Bone marrow (tissue), 2 donors: ENCODE results near the gene ZW10.
"Not testable (repeated sequence)": the region's sequence is repeated elsewhere in the genome, so short reads cannot be mapped to it uniquely, and the experiment has no call there.

Experiments used
- DNase-seq, 2 donors: peaks; one replicate each; lab custom pipeline; 2025; lab: John Stamatoyannopoulos, UW

Gene ZW10

GRCh38 chr11:113773416-113774173 is at the start of gene ZW10:
Gene ZW10 (minus strand): TSS chr11:113773692. CDS start chr11:113773666, 26 bp downstream.
- DNase-seq, result peak; percentile 77 to 89

GRCh38 chr11:113818426-113818825 is 44.9 kb upstream of the ZW10 start:
- no peak for DNase-seq

- DNase-seq, result no peak
Measured at GRCh38 chr11:113817626-113818025, 44.1 kb upstream of the ZW10 start.

GRCh38 chr11:113817162-113817561 is 43.7 kb upstream of the ZW10 start:
- DNase-seq, result no peak

- no peak for DNase-seq
Measured at GRCh38 chr11:113814181-113814580, 40.7 kb upstream of the ZW10 start.

GRCh38 chr11:113808931-113809330 is 35.4 kb upstream of the ZW10 start:
- DNase-seq, result no peak

- DNase-seq, result no peak
Measured at GRCh38 chr11:113806406-113806805, 32.9 kb upstream of the ZW10 start.

- DNase-seq, result no peak
Measured at GRCh38 chr11:113805640-113806039, 32.1 kb upstream of the ZW10 start.

GRCh38 chr11:113802621-113803020 is 29.1 kb upstream of the ZW10 start:
- DNase-seq, result no peak

GRCh38 chr11:113796663-113797259 is 23.3 kb upstream of the ZW10 start:
- DNase-seq, result no peak

GRCh38 chr11:113789675-113790320 is 16.3 kb upstream of the ZW10 start:
- DNase-seq, result no peak

GRCh38 chr11:113789016-113789415 is 15.5 kb upstream of the ZW10 start:
- not testable (repeated sequence) for DNase-seq

- no peak for DNase-seq
Measured at GRCh38 chr11:113782134-113782533, 8.6 kb upstream of the ZW10 start.

- no peak for DNase-seq
Measured at GRCh38 chr11:113781682-113782081, 8.2 kb upstream of the ZW10 start.

GRCh38 chr11:113779496-113779895 is 6.0 kb upstream of the ZW10 start, which contains the start of gene CLDN25:
Gene CLDN25 (plus strand): TSS chr11:113779796. CDS start chr11:113779796, 0 bp downstream.
- DNase-seq, result no peak

GRCh38 chr11:113778111-113778910 is 4.8 kb upstream of the ZW10 start:
- no peak for DNase-seq

- no peak for DNase-seq
Measured at GRCh38 chr11:113774174-113774503, 647 bp upstream of the ZW10 start.

- no peak for DNase-seq
Measured at GRCh38 chr11:113773092-113773415, 438 bp downstream of the ZW10 start.

- no peak for DNase-seq
Measured at GRCh38 chr11:113771964-113772363, 1.5 kb downstream of the ZW10 start.

GRCh38 chr11:113764527-113765219 is 8.8 kb downstream of the ZW10 start:
- no peak for DNase-seq

- not testable (repeated sequence) for DNase-seq
Measured at GRCh38 chr11:113763040-113763439, 10.5 kb downstream of the ZW10 start.

GRCh38 chr11:113760241-113760640 is 13.3 kb downstream of the ZW10 start:
- no peak for DNase-seq
